Left lung (tissue), 10 donors: ENCODE data around the gene ITGA2. TPM values are rescaled to one million over a fixed set of nuclear protein-coding genes. Genes with fewer than 3 reads are reported as not detected.

ENCODE experiments used
- ATAC-seq: fragments of 200-7000 bp; cut with Tn5 transposase; one replicate; pipeline ENCODE4 v1.9.1; 2020; ENCODE audit warnings: moderate library complexity
- DNase-seq, 4 donors: peaks; one replicate each; pipeline ENCODE4 v3.0.0-alpha.2; 2013 to 2020
- H3K27ac ChIP-seq, 2 donors: fragments of 200-600 bp; sonication (generic) in 1 of 2; one replicate each; pipeline versions ENCODE4 v1.5.0 to v1.8.0; 2020 to 2021
- H3K27me3 ChIP-seq, 2 donors: fragments of 200-600 bp; sonication (generic) in 1 of 2; one replicate each; pipeline versions ENCODE4 v1.5.0 to v1.8.0; 2020 to 2021
- H3K36me3 ChIP-seq, 2 donors: fragments of 200-600 bp; sonication (generic) in 1 of 2; one replicate each; pipeline versions ENCODE4 v1.5.0 to v1.8.0; 2020 to 2021
- H3K4me1 ChIP-seq, 2 donors: fragments of 200-600 bp; one replicate each; pipeline ENCODE4 v1.8.0; 2021
- H3K4me3 ChIP-seq, 2 donors: fragments of 200-600 bp; sonication (generic) in 1 of 2; one replicate each; pipeline versions ENCODE4 v1.5.0 to v1.8.0; 2020 to 2021; ENCODE audit warnings: mild to moderate bottlenecking in 1 of 2
- H3K9me3 ChIP-seq, 2 donors: fragments of 200-600 bp; sonication (generic) in 1 of 2; one replicate each; pipeline versions ENCODE4 v1.5.0 to v1.8.0; 2020 to 2021
- intact Hi-C, 2 donors: fragments of 100-400 bp; cut with DNase I; formaldehyde crosslinking; loops; one replicate each; pipeline versions ENCODE4 v1.11.2 to v1.14.2; 2022
- polyA plus RNA-seq, 6 donors: library from polyadenylated mRNA; unstranded; fragments of 120-200 nt; gene quantifications; one replicate each; pipeline ENCODE4 v1.2.1, GENCODE V29; 2013; ENCODE audit not compliant: insufficient read length in 6 of 6
- total RNA-seq, 2 donors: library from RNA; stranded (reverse); fragmentation: NEBNext Ultra II Directional; extraction: Animal tissue kit (Norgen Biotek cat#: 25700); gene quantifications; one replicate each; pipeline ENCODE4 v1.2.1, GENCODE V29; 2021
- TF ChIP-seq, protein P1 (sequence below), 2 donors: fragments of 200-600 bp; sonication (generic) in 1 of 2; IDR thresholded peaks; one replicate each; pipeline versions ENCODE4 v1.5.0 to v1.8.0; 2021; ENCODE audit warnings: antibody characterized with exemption in 2 of 2
- donor health status: DM: no; HTN: yes; CAD: no.
- donor health status: DM: no; HTN: no; CAD: no.

Gene ITGA2
- total and polyA plus RNA-seq, 8 donors = 32.4 to 63.0 (median 48.3) TPM

DNA sequence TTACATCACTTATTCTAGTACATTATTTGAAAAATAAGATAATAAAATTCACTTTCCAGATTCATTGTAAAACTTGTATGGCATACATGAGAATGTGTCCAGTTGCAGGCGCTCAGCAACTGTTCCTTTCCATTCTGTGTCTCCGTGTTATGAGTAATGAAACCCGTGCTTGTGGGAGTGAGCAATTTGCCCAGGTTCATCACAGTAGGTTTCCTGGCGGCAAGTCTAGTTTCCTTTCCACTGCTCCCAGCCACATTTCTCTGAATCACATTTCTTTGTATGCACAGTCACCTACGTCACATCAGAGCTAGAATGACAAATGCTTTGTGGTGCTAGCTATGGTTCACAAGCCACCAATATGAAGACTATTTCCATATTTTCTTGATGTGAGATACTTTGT, 80.5 kb downstream of the ITGA2 start:
- H3K36me3 ChIP-seq = peaks cover 0 to 43% of the 10 kb centered on the region in 2 donors
- intact Hi-C loops = no loop called here
- H3K4me3 ChIP-seq = no peak overlapping the region
- no peak overlapping the region for H3K27ac ChIP-seq
- H3K9me3 ChIP-seq = no peaks in the 10 kb centered on the region
- H3K27me3 ChIP-seq = no peaks in the 10 kb centered on the region
- DNase-seq = no peak
- no peaks in the 10 kb centered on the region for H3K4me1 ChIP-seq
- ATAC-seq = no peak
- TF ChIP-seq, protein P1, sequence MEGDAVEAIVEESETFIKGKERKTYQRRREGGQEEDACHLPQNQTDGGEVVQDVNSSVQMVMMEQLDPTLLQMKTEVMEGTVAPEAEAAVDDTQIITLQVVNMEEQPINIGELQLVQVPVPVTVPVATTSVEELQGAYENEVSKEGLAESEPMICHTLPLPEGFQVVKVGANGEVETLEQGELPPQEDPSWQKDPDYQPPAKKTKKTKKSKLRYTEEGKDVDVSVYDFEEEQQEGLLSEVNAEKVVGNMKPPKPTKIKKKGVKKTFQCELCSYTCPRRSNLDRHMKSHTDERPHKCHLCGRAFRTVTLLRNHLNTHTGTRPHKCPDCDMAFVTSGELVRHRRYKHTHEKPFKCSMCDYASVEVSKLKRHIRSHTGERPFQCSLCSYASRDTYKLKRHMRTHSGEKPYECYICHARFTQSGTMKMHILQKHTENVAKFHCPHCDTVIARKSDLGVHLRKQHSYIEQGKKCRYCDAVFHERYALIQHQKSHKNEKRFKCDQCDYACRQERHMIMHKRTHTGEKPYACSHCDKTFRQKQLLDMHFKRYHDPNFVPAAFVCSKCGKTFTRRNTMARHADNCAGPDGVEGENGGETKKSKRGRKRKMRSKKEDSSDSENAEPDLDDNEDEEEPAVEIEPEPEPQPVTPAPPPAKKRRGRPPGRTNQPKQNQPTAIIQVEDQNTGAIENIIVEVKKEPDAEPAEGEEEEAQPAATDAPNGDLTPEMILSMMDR (IDR thresholded peaks at IDR 0.05) = no peak

DNA sequence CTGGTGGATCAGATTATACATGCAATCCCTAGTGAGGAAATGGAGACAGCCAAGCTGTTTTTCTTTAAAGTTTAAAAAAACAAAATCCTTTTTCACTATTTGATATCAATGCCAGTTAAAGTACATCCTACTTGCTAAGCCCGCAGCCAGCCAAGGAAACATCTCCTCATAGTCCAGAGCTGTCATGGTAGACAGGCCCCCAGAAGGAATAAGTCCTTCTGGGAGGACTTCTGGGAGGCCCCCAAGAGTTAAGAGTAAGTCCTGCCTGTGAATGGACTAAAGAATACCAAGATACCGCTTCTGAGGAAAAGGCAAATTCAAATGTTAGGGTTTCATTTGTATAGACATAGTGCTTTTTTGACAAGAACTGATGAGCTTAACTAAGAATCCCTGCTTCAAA, 82.1 kb downstream of the ITGA2 start:
- Histone ChIP-seq H3K36me3 (peaks cover 0 to 44% of the 10 kb centered on the region in 2 donors), H3K27ac (no peak overlapping the region), H3K4me1 (no peaks in the 10 kb centered on the region)

DNA sequence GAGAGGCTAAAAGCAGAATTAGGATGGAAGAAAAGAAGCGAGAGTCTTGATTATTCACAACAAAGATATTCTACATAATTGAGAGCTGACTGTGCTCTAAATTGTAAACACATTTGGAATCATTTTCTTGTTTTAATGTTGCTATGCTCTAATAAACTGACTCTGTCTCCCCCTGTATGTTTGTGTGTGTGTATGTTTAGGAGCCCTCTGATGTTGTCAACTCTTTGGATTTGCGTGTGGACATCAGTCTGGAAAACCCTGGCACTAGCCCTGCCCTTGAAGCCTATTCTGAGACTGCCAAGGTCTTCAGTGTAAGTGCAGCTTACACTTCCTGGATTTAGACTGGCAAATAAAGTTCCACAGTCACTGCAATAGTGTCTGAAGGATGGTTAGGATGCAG, 82.6 kb downstream of the ITGA2 start:
- peaks cover 0 to 48% of the 10 kb centered on the region in 2 donors for H3K36me3 ChIP-seq

More for the DNA sequence above, 82.1 kb downstream of the ITGA2 start:
- TF ChIP-seq, protein P1 (IDR thresholded peaks at IDR 0.05) = no peak
- DNase-seq (no peak), ATAC-seq (no peak)
- Histone ChIP-seq H3K27me3 (no peaks in the 10 kb centered on the region), H3K4me3 (no peak overlapping the region), H3K9me3 (no peaks in the 10 kb centered on the region)
- intact Hi-C loops = no loop called here

DNA sequence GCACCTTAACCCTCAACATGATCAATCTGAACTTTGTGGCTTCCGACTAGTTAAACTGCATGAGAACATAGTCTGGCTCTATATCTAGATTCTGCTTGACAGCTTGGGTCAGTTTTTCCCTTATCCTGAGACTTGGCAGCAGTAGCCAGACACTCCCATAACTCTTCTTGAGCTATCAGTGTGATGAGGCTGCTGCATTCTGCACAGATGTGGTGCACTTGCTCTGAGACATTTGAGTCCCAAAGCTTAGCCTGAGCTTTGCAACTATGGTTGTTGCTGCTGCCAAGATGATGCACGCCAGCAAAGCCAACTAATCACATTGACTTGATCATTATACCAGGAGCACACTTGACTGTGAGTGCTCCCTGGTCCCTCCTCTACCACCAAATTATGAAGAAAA, 84.2 kb downstream of the ITGA2 start:
- Histone ChIP-seq H3K27ac (no peak overlapping the region), H3K36me3 (peaks cover 0 to 50% of the 10 kb centered on the region in 2 donors), H3K9me3 (no peaks in the 10 kb centered on the region), H3K4me1 (no peaks in the 10 kb centered on the region), H3K27me3 (no peaks in the 10 kb centered on the region), H3K4me3 (no peak overlapping the region)
- ATAC-seq (no peak), DNase-seq (no peak)
- intact Hi-C loops = no loop called here
- TF ChIP-seq, protein P1 (IDR thresholded peaks at IDR 0.05) = no peak

More for the DNA sequence above, 82.6 kb downstream of the ITGA2 start:
- DNase-seq (no peak), ATAC-seq (no peak)
- Histone ChIP-seq H3K4me3 (no peak overlapping the region), H3K4me1 (no peaks in the 10 kb centered on the region), H3K27ac (no peak overlapping the region), H3K9me3 (no peaks in the 10 kb centered on the region), H3K27me3 (no peaks in the 10 kb centered on the region)
- TF ChIP-seq, protein P1 (IDR thresholded peaks at IDR 0.05) = no peak
- intact Hi-C loops = no loop called here

DNA sequence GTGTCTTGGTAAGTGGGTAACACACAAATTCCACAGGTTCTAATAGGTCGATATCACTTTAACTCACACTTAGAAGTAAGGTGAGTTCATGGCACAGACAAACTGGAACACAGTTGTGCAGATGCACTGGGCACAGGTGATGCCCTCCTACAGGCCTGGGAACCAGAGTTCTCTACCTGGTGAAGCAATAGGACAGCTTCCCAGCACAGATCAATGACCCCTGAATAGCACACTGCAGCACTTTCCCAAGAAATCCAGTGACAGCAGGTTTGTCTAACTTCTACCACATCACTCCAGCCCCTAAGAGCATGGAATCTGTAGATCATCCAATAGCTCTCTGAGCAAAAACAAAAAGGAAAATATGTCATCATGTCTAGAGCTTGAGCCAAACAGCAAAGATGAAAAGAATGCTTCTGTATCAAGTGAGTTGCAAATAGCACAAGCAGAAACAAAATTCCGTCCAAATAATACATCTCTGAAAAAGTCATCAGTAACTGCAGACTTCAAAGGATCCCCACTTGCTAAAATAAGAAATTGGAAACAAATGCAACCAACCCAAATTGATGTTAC, 86.9 kb downstream of the ITGA2 start:
- Histone ChIP-seq H3K27ac (no peak overlapping the region), H3K27me3 (no peaks in the 10 kb centered on the region), H3K4me3 (no peak overlapping the region), H3K36me3 (peaks cover 0 to 66% of the 10 kb centered on the region in 2 donors), H3K9me3 (no peaks in the 10 kb centered on the region), H3K4me1 (no peaks in the 10 kb centered on the region)
- intact Hi-C loops = no loop called here
- TF ChIP-seq, protein P1 (IDR thresholded peaks at IDR 0.05) = no peak
- ATAC-seq = no peak
- no peak for DNase-seq
